Activated naive CD8-positive, alpha-beta T cell treated with anti-CD3 and anti-CD28 coated beads for 36 hours (primary cell): ENCODE results near the gene CEMIP2. TPM values are rescaled to one million over a fixed set of nuclear protein-coding genes. Genes with fewer than 3 reads are reported as not detected.

Experiments used
- DNase-seq: peaks from one replicate; pipeline ENCODE4 v3.0.0; 2021
- H3K27ac Mint-ChIP-seq: one replicate; pipeline ENCODE4 v1.8.0; 2022; ENCODE audit warnings: mild to moderate bottlenecking, moderate library complexity, mixed read lengths
- H3K27me3 Mint-ChIP-seq: one replicate; pipeline ENCODE4 v1.8.0; 2022; ENCODE audit warnings: mild to moderate bottlenecking, mixed read lengths
- H3K36me3 Mint-ChIP-seq: one replicate; pipeline ENCODE4 v1.8.0; 2021; ENCODE audit warnings: mild to moderate bottlenecking, mixed read lengths
- H3K4me1 Mint-ChIP-seq: one replicate; pipeline ENCODE4 v1.8.0; 2021; ENCODE audit warnings: mixed read lengths
- H3K4me3 Mint-ChIP-seq: one replicate; pipeline ENCODE4 v1.8.0; 2022; ENCODE audit warnings: mild to moderate bottlenecking, moderate library complexity, mixed read lengths
- H3K9me3 Mint-ChIP-seq: one replicate; pipeline ENCODE4 v1.8.0; 2022; ENCODE audit warnings: mixed read lengths
- total RNA-seq, 2 experiments: library from RNA; stranded (reverse); gene quantifications; one replicate each; pipeline ENCODE4 v1.2.3, GENCODE V29; 2021

Gene CEMIP2
- total RNA-seq, 2 experiments from 2014 or later = 69.0 to 71.2 TPM

GRCh38 chr9:71647094-71647591 is 121.2 kb downstream of the CEMIP2 start:
- H3K27ac Mint-ChIP-seq = no peak overlapping the region
- H3K4me3 Mint-ChIP-seq = peak overlapping the region; percentile 38
- H3K4me1 Mint-ChIP-seq = peaks cover 9% of the 10 kb centered on the region
- no peaks in the 10 kb centered on the region for H3K9me3 Mint-ChIP-seq
- H3K27me3 Mint-ChIP-seq = peaks cover 13% of the 10 kb centered on the region
- no peak for DNase-seq
- H3K36me3 Mint-ChIP-seq = peaks cover 1% of the 10 kb centered on the region

GRCh38 chr9:71646131-71646530 is 122.2 kb downstream of the CEMIP2 start:
- Mint-ChIP-seq H3K27ac (no peak overlapping the region), H3K4me3 (no peak overlapping the region), H3K9me3 (no peaks in the 10 kb centered on the region), H3K4me1 (peaks cover 8% of the 10 kb centered on the region), H3K36me3 (peaks cover 1% of the 10 kb centered on the region), H3K27me3 (peaks cover 13% of the 10 kb centered on the region)
- no peak for DNase-seq

GRCh38 chr9:71644819-71645362 is 123.4 kb downstream of the CEMIP2 start:
- H3K9me3 Mint-ChIP-seq = no peaks in the 10 kb centered on the region
- no peak overlapping the region for H3K27ac Mint-ChIP-seq
- H3K4me3 Mint-ChIP-seq = no peak overlapping the region

GRCh38 chr9:71643330-71643729 is 125.0 kb downstream of the CEMIP2 start:
- H3K27me3 Mint-ChIP-seq = peaks cover 10% of the 10 kb centered on the region
- H3K4me3 Mint-ChIP-seq = no peak overlapping the region
- peaks cover 1% of the 10 kb centered on the region for H3K36me3 Mint-ChIP-seq
- no peaks in the 10 kb centered on the region for H3K9me3 Mint-ChIP-seq
- H3K4me1 Mint-ChIP-seq = peaks cover 12% of the 10 kb centered on the region
- H3K27ac Mint-ChIP-seq = no peak overlapping the region
- DNase-seq = no peak

More at GRCh38 chr9:71644819-71645362, 123.4 kb downstream of the CEMIP2 start:
- Mint-ChIP-seq H3K4me1 (peaks cover 7% of the 10 kb centered on the region), H3K36me3 (peaks cover 1% of the 10 kb centered on the region), H3K27me3 (peaks cover 13% of the 10 kb centered on the region)
- DNase-seq = no peak

- Mint-ChIP-seq H3K4me3 (no peak overlapping the region), H3K9me3 (no peaks in the 10 kb centered on the region), H3K27ac (no peak overlapping the region), H3K36me3 (peaks cover 1% of the 10 kb centered on the region), H3K4me1 (peaks cover 10% of the 10 kb centered on the region), H3K27me3 (peaks cover 6% of the 10 kb centered on the region)
- DNase-seq = no peak
Measured at GRCh38 chr9:71642056-71642455, 126.3 kb downstream of the CEMIP2 start.

- Mint-ChIP-seq H3K36me3 (no peaks in the 10 kb centered on the region), H3K4me1 (peaks cover 7% of the 10 kb centered on the region), H3K27ac (peak overlapping the region; percentile 34), H3K4me3 (peak overlapping the region; percentile 22), H3K9me3 (no peaks in the 10 kb centered on the region), H3K27me3 (no peaks in the 10 kb centered on the region)
- no peak for DNase-seq
Measured at GRCh38 chr9:71638627-71639026, 129.7 kb downstream of the CEMIP2 start.

GRCh38 chr9:71637926-71638325 is 130.4 kb downstream of the CEMIP2 start:
- Mint-ChIP-seq H3K9me3 (no peaks in the 10 kb centered on the region), H3K27ac (no peak overlapping the region), H3K27me3 (no peaks in the 10 kb centered on the region), H3K36me3 (no peaks in the 10 kb centered on the region), H3K4me3 (no peak overlapping the region), H3K4me1 (peaks cover 7% of the 10 kb centered on the region)
- DNase-seq = no peak

GRCh38 chr9:71637375-71637774 is 130.9 kb downstream of the CEMIP2 start:
- no peak for DNase-seq
- H3K36me3 Mint-ChIP-seq = no peaks in the 10 kb centered on the region
- no peak overlapping the region for H3K4me3 Mint-ChIP-seq
- H3K27ac Mint-ChIP-seq = no peak overlapping the region
- H3K27me3 Mint-ChIP-seq = no peaks in the 10 kb centered on the region
- H3K9me3 Mint-ChIP-seq = peaks cover 2% of the 10 kb centered on the region
- H3K4me1 Mint-ChIP-seq = peaks cover 7% of the 10 kb centered on the region

- no peak overlapping the region for H3K4me3 Mint-ChIP-seq
- H3K27me3 Mint-ChIP-seq = no peaks in the 10 kb centered on the region
- peaks cover 7% of the 10 kb centered on the region for H3K4me1 Mint-ChIP-seq
- no peak overlapping the region for H3K27ac Mint-ChIP-seq
- H3K9me3 Mint-ChIP-seq = peaks cover 2% of the 10 kb centered on the region
- no peaks in the 10 kb centered on the region for H3K36me3 Mint-ChIP-seq
- no peak for DNase-seq
Measured at GRCh38 chr9:71636143-71636839, 132.0 kb downstream of the CEMIP2 start.

- Mint-ChIP-seq H3K27me3 (no peaks in the 10 kb centered on the region), H3K9me3 (peaks cover 2% of the 10 kb centered on the region), H3K4me3 (no peak overlapping the region), H3K27ac (no peak overlapping the region), H3K36me3 (no peaks in the 10 kb centered on the region), H3K4me1 (peaks cover 11% of the 10 kb centered on the region)
- no peak for DNase-seq
Measured at GRCh38 chr9:71634752-71635151, 133.6 kb downstream of the CEMIP2 start.

Other genes starting within 250 kb of the CEMIP2 start
- gene ABHD17B, start 142.7 kb upstream of the CEMIP2 start, total RNA-seq = 10 to 100 TPM; 14.8 to 15.5 TPM
- gene C9orf85, start 143.1 kb upstream of the CEMIP2 start, total RNA-seq = 10 to 100 TPM; 13.1 to 13.2 TPM